Subcutaneous preadipocyte (primary cell): ENCODE data around the gene CTU2. TPM values are rescaled to one million over a fixed set of nuclear protein-coding genes. Genes with fewer than 3 reads are reported as not detected.

Source experiments
- total RNA-seq: library from RNA; depleted of rRNA; stranded (reverse); fragments of >200 nt; gene quantifications from 2 replicates; pipeline ENCODE4 v1.2.3, GENCODE V29; 2012

CTU2 gene
- total RNA-seq = 20.6 and 29.5 TPM in 2 replicates

GRCh38 chr16:88706229-88706964 lies at the start of gene CTU2, which contains the start of gene RNF166:
Gene CTU2 (plus strand): TSS chr16:88706503. CDS start chr16:88706531, 28 bp downstream.
Gene RNF166 (minus strand): TSS chr16:88706408. CDS start chr16:88706325, 83 bp downstream.

GRCh38 chr16:88662843-88663606 lies 43.3 kb upstream of the CTU2 start, which contains the start of gene MVD:
Gene MVD (minus strand): TSS chr16:88663091. CDS start chr16:88663080, 11 bp downstream.

GRCh38 chr16:88686439-88687253 lies 19.7 kb upstream of the CTU2 start, which contains the start of gene SNAI3:
Gene SNAI3 (minus strand): TSS chr16:88686507. CDS start chr16:88686406, 101 bp downstream.

Other genes starting within 250 kb of the CTU2 start
- gene ZC3H18, start 136.1 kb upstream of the CTU2 start, total RNA-seq = 12.9 and 21.3 TPM in 2 replicates
- not detected in 2 replicates for gene IL17C, start 67.9 kb upstream of the CTU2 start, total RNA-seq
- gene CYBA, start 55.5 kb upstream of the CTU2 start, total RNA-seq = 31.6 and 59.8 TPM in 2 replicates
- gene MVD, start 43.4 kb upstream of the CTU2 start, total RNA-seq = 123 and 139 TPM in 2 replicates
- gene SNAI3, start 20.0 kb upstream of the CTU2 start, total RNA-seq = not detected in 2 replicates
- 8.5 and 12.7 TPM in 2 replicates for gene RNF166, start 95 bp upstream of the CTU2 start, total RNA-seq
- 213 and 214 TPM in 2 replicates for gene PIEZO1, start 78.7 kb downstream of the CTU2 start, total RNA-seq
- 16.5 and 27.0 TPM in 2 replicates for gene CDT1, start 97.3 kb downstream of the CTU2 start, total RNA-seq
- gene APRT, start 105.4 kb downstream of the CTU2 start, total RNA-seq = 72.3 and 102 TPM in 2 replicates
- 25.4 and 30.5 TPM in 2 replicates for gene GALNS, start 150.4 kb downstream of the CTU2 start, total RNA-seq
- gene TRAPPC2L, start 150.6 kb downstream of the CTU2 start, total RNA-seq = 54.9 and 66.1 TPM in 2 replicates
- gene PABPN1L, start 160.2 kb downstream of the CTU2 start, total RNA-seq = not detected in 2 replicates